ENCODE measurements around the gene CETN1. TPM values are rescaled to one million over a fixed set of nuclear protein-coding genes. Genes with fewer than 3 reads are reported as not detected.

The CETN1 gene
- total RNA-seq, 1 experiment from 2014 or later: not detected

GRCh38 chr18:572831-573289 lies 7.3 kb upstream of the CETN1 start:
- H3K4me1 Mint-ChIP-seq: peaks cover 46% of the 10 kb centered on the region
- no peak for DNase-seq (ENCODE audit: low spot score)
- H3K27me3 Mint-ChIP-seq (ENCODE audit: low read depth): peaks cover 7% of the 10 kb centered on the region
- H3K27ac Mint-ChIP-seq: no peak overlapping the region
- ATAC-seq: no peak
- POLR2A ChIA-PET: no interaction called here
- no peaks in the 10 kb centered on the region for H3K9me3 Mint-ChIP-seq
- no peak overlapping the region for H3K4me3 Mint-ChIP-seq
- H3K36me3 Mint-ChIP-seq: no peaks in the 10 kb centered on the region
- no peak for TF ChIP-seq RORB (CRISPR knock-in tag; IDR thresholded peaks at IDR 0.05)
- no peak for TF ChIP-seq IRF2 (CRISPR knock-in tag; IDR thresholded peaks at IDR 0.05; ENCODE audit: borderline replicate concordance, low read depth)
- TF ChIP-seq ZBTB43 (CRISPR knock-in tag; IDR thresholded peaks at IDR 0.05): no peak
- no peak for TF ChIP-seq NFYB (CRISPR knock-in tag; conservative IDR thresholded peaks at IDR 0.05; ENCODE audit: low read depth)
- no peak for TF ChIP-seq AFF4 (CRISPR knock-in tag; IDR thresholded peaks at IDR 0.05; ENCODE audit: borderline replicate concordance)
- no peak for TF ChIP-seq NR2C2 (CRISPR knock-in tag; IDR thresholded peaks at IDR 0.05)
- TF ChIP-seq JAZF1 (CRISPR knock-in tag; IDR thresholded peaks at IDR 0.05): no peak
- no peak for TF ChIP-seq ZNF396 (CRISPR knock-in tag; IDR thresholded peaks at IDR 0.05; ENCODE audit: borderline replicate concordance)
- TF ChIP-seq EMX1 (CRISPR knock-in tag; IDR thresholded peaks at IDR 0.05): no peak
- TF ChIP-seq STAT6 (CRISPR knock-in tag; conservative IDR thresholded peaks at IDR 0.05; ENCODE audit: low read depth): no peak
- TF ChIP-seq E2F1 (CRISPR knock-in tag; IDR thresholded peaks at IDR 0.05): no peak
- TF ChIP-seq SMAD3 (CRISPR knock-in tag; IDR thresholded peaks at IDR 0.05; ENCODE audit: borderline replicate concordance): no peak
- TF ChIP-seq ZNF138 (CRISPR knock-in tag; conservative IDR thresholded peaks at IDR 0.05): no peak
- CTCF ChIA-PET: no interaction called here

GRCh38 chr18:573385-573784 lies 6.8 kb upstream of the CETN1 start:
- H3K4me3 Mint-ChIP-seq: no peak overlapping the region
- no peaks in the 10 kb centered on the region for H3K9me3 Mint-ChIP-seq
- no peak for ATAC-seq
- H3K4me1 Mint-ChIP-seq: peaks cover 48% of the 10 kb centered on the region
- no peak overlapping the region for H3K27ac Mint-ChIP-seq
- CTCF ChIA-PET: interaction anchor here (1.8 kb wide), 1 partner anchor 50 kb away, joined by 8 read pairs; no protein-coding TSS in a partner anchor
- H3K36me3 Mint-ChIP-seq: no peaks in the 10 kb centered on the region
- no peak for TF ChIP-seq ZNF219 (CRISPR knock-in tag; IDR thresholded peaks at IDR 0.05; ENCODE audit: borderline replicate concordance)
- TF ChIP-seq NFE2L1 (CRISPR knock-in tag; IDR thresholded peaks at IDR 0.05): no peak
- no peak for TF ChIP-seq ZNF416 (CRISPR knock-in tag; IDR thresholded peaks at IDR 0.05)
- TF ChIP-seq RORB (CRISPR knock-in tag; IDR thresholded peaks at IDR 0.05): no peak
- no peak for TF ChIP-seq ZNF396 (CRISPR knock-in tag; IDR thresholded peaks at IDR 0.05; ENCODE audit: borderline replicate concordance)
- TF ChIP-seq ZSCAN18 (CRISPR knock-in tag; IDR thresholded peaks at IDR 0.05): no peak
- no peak for TF ChIP-seq ZNF317 (CRISPR knock-in tag; IDR thresholded peaks at IDR 0.05; ENCODE audit: borderline replicate concordance, low read depth)
- no peak for TF ChIP-seq USF1 (CRISPR knock-in tag; IDR thresholded peaks at IDR 0.05)
- no peak for TF ChIP-seq ZNF512 (CRISPR knock-in tag; IDR thresholded peaks at IDR 0.05; ENCODE audit: borderline replicate concordance)
- POLR2A ChIA-PET: no interaction called here
- DNase-seq (ENCODE audit: low spot score): no peak
- H3K27me3 Mint-ChIP-seq (ENCODE audit: low read depth): peaks cover 7% of the 10 kb centered on the region

Data from WTC11 (cell line).